ENCODE data around the gene C19orf25.
"Not testable (repeated sequence)": the region's sequence is repeated elsewhere in the genome, so short reads cannot be mapped to it uniquely, and the experiment has no call there.

The C19orf25 gene

DNA sequence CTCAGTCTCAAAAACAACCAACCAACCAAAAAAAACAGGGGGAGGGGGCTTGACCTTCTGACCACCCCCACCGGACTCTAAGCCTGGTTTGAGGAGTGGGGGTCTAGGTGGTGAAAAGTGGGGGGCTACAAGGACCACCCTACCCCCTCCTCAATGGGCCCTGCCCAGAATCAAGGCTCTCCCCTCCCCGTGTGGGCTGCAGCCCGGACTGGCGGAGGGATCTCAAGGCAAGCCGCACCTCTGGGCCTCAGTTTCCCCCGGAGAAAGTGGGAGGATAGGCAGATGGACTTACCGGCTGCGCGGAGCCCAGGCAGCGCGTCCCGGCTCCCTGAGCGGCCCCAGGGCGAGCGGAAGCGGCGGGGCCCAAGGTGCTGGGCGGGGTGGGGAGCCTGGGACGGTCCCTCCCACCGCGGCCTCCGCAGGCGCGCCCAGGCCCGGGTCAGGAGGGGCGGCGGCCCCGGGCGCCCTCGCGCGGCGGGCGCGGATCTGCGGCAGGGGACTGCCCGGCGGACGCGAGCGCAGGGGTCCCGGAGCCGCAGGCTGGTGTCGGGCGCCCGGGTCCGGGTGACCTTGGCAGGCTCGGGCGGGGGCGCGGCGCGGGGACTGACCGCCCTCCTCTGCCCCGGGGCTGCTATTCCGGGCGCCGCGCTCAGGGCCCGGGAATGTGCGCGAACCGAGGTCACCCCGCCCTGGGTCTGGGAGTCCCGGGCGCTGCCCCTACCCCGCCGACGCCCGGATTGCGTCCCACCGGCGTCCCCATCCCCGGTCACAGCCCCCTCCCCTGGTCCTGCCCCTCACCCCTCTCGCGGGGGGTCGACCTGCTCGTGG lies 33.9 kb upstream of the C19orf25 start, which contains the start of gene ADAMTSL5:
TSS of gene ADAMTSL5 (minus strand) at position 349 of the 828 bp plus-strand sequence. CDS start 2,076 bp downstream, outside the sequence.
- no peak for DNase-seq (ENCODE audit: low read depth)

DNA sequence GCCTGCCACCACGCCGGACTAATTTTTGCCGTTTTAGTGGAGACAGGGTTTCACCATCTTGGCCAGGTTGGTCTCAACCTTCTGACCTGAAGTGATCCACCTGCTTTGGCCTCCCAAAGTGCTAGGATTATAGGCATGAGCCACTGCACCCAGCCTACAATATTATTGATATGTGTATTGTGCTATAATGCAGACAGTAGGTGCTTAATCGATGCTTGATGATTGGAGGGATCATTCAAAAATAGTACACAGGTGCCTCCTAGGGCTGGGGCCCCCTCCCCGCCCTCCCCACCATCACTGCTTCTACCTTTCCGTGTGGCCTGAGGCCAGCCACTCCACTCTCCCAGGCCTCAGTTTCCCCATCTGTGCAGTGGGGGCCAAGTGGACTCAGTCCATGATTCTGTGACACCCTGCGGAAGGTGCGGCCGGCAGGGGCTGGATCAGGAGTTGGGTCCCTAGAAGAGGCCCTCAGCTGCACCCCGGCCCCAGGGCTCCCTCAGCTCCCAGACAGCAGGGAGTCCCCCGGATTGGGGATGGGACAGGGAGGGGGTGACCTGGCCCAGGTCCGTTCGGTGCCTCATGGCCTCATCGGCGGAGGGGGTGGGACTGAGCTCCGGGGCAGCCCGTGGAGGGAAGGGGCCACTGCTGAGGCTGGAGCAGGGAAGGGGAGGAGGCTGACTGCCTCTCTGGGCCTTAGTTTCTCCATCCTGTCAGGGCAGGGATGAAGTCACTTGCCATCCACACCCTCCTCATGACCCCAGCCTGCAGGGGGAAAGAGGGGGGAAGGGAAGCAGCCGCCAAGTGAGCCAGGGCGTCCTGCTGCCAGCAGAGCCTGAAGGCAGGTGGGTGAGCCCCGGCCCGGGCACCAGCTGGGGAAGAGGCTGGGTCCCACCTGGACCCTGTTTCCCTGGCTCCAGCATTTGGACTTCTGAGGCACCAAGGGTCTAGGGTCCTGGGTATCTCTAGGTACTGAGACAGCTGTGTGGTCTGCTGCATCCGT lies 32.6 kb upstream of the C19orf25 start:
- DNase-seq (ENCODE audit: low read depth), result no peak

DNA sequence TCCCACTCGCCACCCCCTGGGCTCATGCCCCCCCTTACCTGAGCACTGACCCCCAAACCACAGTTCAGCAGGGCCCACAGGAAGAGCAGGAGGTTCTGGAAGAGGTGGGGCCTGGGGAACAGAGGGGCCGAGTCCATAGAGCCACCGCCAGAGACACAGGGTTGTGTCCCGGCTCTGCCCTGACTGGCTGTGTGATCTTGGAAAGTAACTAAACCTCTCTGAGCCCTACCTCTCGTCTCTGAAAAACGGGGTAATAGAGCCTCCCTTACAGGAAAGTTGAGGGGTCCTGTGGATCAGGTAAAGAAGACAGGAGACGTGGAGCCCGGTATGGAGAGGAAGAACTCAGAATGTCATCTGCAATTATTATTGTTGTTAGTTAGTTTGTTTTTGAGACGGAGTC lies 31.8 kb upstream of the C19orf25 start:
- no peak for DNase-seq (ENCODE audit: low read depth)

DNA sequence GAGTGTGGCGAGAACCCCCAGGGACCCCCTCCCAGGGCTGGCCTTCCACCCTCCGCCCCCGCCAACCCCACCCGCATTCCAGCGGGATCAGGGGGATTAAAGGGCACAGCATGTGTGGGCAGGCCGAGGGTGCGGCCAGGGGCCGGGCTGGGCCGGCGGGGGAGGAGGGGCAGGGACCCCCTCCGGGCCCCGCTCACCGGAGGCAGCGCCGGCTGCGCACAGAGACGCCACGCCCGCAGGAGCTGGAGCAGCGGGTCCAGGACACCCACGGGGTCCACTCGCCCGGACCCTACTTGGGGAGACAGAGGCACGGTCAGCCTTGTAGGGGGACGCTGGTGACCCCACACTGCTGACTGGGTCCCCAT lies 31.4 kb upstream of the C19orf25 start:
- DNase-seq (ENCODE audit: low read depth), result no peak

DNA sequence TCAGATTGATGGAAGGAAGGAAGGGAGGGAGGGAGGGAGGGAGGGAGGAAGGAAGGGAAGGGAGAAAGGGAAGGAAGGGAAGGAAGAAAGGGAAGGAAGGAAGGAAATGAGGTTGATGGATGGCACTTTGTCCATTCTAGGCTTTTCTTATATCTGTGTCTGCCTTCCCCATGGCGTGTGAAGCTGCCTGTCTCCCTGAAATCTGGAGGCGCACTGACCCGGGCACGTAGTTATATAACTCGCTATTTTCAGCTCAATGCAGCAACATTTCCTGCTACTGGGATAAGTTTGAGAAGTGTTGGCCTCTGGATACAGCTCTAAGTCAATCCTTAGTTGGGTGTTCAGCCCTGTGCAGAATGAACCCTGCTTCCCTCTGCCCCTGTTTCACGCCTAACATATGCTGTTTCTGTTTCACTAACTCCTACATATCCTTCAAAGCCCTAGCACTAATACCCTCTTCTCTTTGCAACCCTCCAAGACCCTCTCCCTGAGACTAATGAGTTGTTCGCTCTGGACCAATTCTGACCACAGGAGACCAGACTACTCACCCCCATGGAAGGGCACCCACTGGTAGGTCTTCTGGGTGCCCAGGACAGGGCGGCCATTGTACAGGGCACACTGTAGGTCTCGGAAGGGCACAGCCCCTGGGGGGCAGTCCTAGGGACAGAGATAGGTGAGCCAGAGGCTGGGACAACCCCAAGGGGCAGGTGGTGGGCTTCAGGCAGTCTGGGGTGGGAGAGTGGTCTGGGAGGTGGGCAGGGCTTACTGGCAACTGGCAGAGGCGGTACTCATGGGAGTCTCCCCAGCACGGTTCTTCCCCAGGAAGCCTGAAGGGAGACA lies 30.8 kb upstream of the C19orf25 start:
- no peak for DNase-seq (ENCODE audit: low read depth)

DNA sequence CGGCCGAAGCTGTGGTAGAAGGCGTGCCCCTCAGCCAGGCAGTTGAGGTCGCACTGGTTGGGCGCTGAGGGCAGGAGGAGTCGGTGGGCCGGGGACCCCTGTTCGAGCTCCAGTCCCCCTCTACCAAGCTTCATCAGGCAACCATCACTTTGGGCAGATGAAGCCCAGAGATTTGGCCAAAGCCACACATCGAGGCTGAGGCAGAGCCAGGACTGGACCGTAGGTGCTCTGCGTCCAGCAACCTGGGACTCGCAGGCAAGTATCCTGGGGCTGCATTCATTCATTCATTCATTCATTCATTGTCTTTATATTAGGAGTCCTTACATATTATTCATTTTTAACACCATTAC lies 29.5 kb upstream of the C19orf25 start:
- DNase-seq (ENCODE audit: low read depth), result no peak

DNA sequence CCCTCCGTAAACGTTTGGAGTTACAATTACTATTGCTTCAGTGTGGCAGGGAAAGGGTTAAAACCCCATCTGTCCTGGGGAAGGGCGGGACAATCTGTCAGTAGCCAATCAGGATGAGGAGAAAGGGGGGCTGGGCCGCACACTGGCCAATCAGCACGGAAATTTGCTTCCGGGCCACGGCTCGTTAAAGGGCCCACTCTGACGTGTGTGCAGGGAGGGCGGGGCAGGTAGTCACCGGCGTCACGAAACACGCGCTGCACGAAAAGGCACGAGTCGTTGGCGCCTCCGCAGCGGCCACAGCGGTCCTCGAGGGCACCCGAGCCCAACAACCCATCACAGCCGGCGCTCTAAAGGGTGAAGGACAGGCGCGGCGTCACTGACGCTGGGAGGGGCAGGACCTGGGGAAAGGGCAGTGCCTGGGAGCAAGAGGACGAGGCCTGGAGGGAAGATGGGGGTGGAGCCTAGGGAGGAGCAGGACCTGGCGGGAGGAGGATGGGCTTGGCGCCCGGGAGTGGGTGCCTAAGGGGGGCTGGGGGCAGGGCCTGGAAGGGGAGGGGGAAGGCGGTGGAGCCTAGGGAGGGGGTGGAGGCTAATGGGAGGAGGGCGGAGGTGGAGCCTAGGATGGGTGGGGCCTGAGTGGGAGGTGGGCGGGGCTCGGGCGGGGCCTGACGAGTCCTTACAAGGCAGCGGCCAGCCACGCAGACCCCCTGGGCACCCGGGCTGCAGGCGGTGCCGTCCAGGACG lies 28.9 kb upstream of the C19orf25 start:
- DNase-seq (ENCODE audit: low read depth), result peak; percentile 87

DNA sequence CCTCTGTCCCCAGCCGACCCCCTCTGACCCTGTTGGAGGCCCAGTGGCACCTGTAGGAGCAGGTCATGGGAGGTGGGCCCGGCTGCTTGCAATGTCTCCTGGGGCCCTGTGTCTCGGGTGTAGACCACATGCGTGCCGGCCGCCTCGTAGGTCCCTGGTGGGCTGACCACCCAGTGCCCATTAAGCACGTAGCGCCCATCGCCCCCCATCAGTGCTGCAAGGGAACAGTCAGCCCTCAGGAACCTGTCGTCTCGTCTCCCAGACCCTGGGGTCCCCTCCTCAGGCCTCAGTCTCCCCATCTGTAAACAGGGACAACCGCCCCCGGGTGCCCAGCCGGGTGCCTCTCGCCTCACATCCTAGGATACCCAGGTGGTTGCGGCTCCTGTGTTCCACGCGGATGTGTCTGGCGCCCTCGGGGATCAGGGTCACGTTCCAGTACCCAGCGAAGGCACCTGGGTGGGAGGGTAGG lies 28.2 kb upstream of the C19orf25 start:
- no peak for DNase-seq (ENCODE audit: low read depth)

DNA sequence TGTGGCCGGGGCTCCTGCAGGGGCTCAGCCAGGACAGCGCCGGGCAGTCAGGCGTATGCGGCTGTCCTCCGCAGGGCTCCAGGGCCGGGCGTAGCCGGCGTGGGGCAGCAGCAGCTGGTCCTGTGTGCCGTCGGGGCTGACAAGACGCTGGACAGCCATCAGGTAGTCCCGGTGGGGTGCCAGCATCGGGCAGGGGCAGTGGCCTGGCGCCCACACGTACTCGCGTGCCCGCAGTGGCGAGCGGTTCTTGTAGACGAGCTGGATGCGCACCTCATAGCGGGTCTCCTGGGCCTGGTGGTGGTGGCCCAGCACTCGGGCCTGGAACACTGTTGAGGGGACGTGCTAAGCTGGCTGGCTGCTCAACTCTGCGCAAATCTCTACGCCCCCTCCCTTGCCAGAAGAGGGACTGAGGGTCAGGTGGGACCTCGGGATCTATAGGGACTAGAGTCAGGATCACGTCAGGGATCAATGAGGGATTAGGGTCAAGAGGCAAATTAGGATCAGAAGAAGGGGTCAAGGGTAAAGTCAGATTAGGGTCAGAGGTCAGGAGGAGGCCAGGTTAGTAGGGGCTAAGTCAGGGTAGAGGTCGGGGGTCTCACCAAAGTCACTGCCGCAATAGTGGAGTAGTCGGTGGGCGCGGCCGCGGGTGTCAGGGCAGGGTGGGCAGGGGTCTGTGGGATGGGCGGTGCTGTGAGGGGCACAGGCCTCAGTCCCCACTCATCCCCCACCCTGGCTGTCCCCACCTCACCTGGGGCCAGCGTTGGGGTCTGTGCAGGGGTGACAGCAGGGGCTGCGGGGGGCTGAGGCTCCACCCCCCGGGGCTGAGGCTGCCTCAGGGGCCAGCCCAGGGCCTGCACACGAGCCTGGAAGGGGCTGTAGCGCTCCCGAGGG lies 27.2 kb upstream of the C19orf25 start:
- no peak for DNase-seq (ENCODE audit: low read depth)

DNA sequence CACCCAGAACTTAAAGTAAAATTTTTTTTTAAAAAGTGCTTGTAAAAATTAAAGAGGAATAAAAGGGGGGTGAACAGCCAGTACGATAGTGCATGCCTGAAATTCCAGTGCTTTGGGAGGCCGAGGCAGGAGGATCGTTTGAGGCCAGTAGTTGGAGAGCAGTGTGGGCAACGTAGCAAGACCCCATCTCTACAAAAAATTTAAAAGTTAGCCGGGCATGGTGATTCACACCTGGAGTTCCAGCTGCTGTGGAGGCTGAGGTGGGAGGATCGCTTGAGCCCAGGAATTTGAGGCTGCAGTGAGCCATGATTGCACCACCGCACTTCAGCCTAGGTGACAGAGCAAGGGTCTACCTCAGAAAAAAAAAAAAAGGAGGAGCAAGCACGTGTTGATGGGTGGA lies 26.0 kb upstream of the C19orf25 start:
- DNase-seq (ENCODE audit: low read depth), result no peak

DNA sequence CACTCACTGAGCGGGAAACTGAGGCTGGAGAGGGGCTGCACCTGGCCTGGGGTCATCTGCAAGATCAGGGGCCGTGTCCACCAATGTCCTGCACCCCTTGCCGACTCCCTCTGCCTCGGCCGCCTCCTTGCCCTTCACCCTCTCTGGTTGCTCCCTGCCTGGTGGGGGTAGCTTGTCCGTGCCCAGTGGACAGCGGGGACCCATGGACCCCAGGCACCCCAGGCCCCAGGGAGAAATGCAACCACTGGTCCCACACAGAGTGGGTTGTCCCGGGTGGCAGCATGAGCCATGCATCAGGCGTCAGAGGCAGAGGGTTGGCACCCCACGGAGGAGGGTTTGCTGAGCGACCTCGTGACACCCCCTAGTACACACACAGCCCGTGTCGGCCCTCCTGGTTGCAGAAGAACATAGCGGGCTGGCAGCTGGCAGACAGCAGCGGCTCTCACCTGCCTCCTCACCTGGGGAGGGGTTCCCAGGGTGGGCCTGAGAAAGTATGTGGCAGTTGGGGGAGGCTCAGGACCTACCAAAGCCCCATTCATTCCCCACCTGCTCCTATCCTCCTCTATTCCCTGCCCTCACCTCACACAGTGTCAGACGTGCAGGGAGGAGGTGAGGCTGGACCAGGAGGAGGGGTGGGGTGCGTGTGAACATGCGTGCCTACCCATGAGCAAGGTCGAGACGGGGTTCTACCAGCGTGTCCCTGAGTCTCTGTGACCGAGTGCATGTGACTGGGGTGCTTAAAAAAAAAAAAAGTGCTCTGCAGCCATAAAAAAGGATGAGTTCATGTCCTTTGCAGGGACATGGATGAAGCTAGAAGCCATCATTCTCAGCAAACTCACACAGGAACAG lies 25.1 kb upstream of the C19orf25 start:
- DNase-seq (ENCODE audit: low read depth), result no peak

DNA sequence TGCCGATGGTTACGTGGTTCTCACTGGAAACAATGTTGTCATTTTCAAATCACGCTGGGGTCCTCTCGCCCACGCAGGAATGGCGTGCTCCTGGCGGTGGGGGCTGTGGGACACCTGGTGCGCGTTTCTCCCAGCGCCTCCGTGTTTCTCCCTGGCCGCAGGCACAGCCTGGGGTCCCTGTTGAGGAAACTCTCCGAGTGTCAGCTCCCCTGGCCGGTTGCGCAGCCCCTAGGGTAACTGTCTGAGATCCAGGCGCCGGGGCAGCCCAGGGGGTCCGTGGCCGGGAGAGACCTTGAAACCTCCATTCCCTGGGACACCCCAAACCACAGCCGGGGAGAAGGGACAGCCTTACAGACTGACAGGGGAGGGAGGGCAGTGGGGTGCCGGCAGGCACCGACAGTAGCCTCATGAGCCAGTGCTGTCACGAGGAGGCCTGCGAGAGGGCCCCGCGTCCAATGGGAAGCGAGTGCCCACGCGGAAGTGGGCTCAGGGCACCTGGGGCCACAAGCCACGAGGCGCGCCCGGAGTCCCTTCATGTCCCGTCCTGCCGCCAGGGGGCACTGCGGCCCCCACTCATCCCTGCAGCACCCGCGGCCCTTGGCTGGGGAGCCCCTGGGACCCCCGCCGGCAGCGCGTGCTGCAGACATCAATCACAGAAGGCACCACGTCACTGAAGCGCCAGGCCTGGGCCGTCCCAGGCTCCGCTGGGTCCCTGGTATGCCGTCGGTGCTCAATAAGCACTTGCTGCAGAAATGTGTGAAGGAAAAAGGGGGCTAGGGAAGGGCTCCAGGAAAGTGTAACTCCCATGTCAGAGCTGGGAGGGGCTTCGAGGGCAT lies 24.3 kb upstream of the C19orf25 start:
- DNase-seq (ENCODE audit: low read depth), result no peak

DNA sequence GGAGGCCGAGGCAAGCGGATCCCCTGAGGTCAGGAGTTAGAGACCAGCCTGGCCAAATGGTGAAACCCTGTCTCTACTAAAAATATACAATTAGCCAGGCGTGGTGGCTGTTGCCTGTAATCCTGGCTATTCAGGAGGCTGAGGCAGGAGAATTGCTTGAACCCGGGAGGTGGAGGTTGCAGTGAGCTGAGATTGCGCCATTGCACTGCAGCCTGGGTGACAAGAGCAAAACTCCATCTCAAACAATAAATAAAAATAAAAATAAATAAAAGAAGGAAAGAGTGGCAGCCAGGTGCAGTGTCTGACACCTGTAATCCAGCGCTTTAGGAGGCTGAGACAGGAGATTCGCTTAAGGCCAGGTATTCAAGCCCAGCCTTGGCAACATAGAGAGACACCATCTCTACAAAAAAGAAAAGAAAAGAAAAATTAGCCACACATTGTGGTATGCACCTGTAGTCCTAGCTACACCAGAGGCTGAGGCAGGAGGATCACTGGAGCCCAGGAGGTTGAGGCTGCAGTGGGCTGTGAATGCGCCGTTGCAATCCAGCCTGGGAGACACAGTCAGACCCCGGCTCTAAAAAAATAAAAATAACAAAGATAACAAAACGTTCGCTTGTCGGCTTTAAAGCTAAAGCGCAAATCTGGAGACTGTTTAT lies 23.5 kb upstream of the C19orf25 start:
- DNase-seq (ENCODE audit: low read depth), result no peak

DNA sequence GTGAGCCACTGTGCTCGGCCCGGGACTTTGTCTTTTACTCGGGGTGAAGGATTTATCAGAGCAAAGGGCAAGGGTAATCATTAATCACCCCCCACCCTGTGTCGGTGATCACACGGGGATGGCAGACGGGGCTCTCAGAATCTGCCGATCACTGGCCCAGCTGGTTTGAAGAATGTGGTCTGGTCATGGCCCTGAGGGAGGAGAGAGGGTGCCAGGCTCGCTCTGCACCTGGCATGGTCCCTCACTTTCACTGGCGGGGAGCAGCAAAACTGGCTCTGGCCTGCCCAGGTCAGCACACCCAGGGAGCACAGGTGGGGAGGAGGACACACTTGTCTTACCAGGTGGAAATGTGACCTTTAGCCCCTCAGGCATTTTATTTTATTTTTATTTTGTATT lies 22.2 kb upstream of the C19orf25 start:
- no peak for DNase-seq (ENCODE audit: low read depth)

DNA sequence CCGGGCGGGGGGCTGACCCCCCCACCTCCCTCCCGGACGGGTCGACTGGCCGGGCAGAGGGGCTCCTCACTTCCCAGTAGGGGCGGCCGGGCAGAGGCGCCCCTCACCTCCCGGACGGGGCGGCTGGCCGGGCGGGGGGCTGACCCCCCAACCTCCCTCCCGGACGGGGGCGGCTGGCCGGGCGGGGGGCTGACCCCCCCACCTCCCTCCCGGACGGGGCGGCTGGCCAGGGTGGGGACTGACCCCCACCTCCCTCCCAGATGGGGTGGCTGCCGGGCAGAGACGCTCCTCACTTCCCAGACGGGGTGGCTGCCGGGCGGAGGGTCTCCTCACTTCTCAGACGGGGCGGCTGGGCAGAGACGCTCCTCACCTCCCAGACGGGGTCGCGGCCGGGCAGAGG lies 20.2 kb upstream of the C19orf25 start:
- not testable (repeated sequence) for DNase-seq (ENCODE audit: low read depth)

DNA sequence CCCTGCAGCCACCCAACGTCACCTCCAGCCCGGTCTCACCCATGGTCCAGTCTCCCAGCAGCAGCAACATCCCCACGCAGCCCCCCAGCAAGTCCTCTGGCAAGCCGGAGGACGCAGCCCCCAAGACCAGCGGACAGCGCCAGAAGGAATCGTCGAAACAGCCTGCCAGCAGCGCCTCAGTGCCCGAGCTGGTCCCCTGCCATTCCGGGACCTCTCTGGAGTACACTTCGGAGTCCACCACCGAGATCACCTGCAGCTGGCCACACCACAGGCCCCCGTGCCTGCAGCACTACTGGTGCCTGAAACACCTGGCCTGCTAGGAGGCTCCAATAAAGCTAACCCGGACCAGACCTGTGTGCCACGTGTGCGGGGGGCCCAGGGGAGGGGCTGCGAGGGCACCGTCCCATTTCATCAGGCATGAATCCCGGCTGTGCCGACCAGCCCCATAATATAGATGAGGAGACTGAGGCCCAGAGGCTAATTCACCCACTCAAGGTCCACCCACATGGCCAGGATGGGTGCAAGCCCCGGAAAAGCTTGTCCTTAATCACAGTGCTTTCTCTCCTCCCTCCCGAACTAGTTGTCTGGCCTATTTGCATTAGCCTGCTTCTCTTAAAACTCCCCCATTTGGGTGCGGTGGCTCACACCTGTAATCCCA lies 18.7 kb upstream of the C19orf25 start:
- no peak for DNase-seq (ENCODE audit: low read depth)
